ENCODE measurements around the gene CENPVL1. TPM values are rescaled to one million over a fixed set of nuclear protein-coding genes. Genes with fewer than 3 reads are reported as not detected.

CENPVL1 gene
- total RNA-seq, 1 experiment from 2014 or later, result not detected

DNA sequence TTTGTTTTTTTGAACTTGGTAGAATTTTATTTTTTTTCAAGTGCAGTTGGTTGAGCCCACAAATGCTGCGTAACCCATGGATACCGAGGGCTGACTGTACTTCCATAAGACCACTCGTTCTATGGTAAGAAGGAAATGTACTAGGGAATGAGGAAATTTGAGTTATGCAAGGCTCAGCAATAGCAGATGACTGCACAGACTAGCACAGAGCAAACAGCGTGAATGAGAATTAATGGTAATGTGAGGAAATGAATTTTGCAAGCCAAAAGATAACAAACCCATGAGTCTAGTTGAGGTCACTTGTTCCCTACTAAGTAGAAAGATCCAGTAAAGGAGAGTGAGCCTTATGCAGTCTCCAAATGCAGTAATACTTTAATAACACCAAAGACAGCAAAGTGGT, 50.3 kb downstream of the CENPVL1 start:
- no peaks in the 10 kb centered on the region for H3K9me3 ChIP-seq
- H3K4me3 ChIP-seq, result no peak overlapping the region
- H3K27me3 ChIP-seq, result peaks cover 2% of the 10 kb centered on the region; the same call in 1 of the 2 replicates
- no peaks in the 10 kb centered on the region for H3K36me3 ChIP-seq
- DNase-seq, result no peak

Other genes with a start within 250 kb of the CENPVL1 start
- gene NUDT11, start 213.9 kb upstream of the CENPVL1 start, total RNA-seq (2014; rRNA removed; shearing (Covaris generic); ENCODE audit: low replicate concordance), result 1.0 and 3.3 TPM in 2 replicates
- gene CENPVL3, start 91.6 kb upstream of the CENPVL1 start, total RNA-seq (2014; rRNA removed; shearing (Covaris generic); ENCODE audit: low replicate concordance), result not detected in 2 replicates
- gene CENPVL2, start 27.7 kb upstream of the CENPVL1 start, total RNA-seq (2014; rRNA removed; shearing (Covaris generic); ENCODE audit: low replicate concordance), result not detected in 2 replicates
- gene GSPT2, start 32.9 kb downstream of the CENPVL1 start, total RNA-seq (2014; rRNA removed; shearing (Covaris generic); ENCODE audit: low replicate concordance), result 0.74 and 5.2 TPM in 2 replicates
- gene MAGED1, start 183.1 kb downstream of the CENPVL1 start, total RNA-seq (2014; rRNA removed; shearing (Covaris generic); ENCODE audit: low replicate concordance), result 118 and 121 TPM in 2 replicates

Measured in MG63 (cell line).